ENCODE results near the gene THPO. TPM values are rescaled to one million over a fixed set of nuclear protein-coding genes. Genes with fewer than 3 reads are reported as not detected.

THPO gene
- polyA plus RNA-seq, 1 donor from 2014 or later = 0.59 TPM

DNA sequence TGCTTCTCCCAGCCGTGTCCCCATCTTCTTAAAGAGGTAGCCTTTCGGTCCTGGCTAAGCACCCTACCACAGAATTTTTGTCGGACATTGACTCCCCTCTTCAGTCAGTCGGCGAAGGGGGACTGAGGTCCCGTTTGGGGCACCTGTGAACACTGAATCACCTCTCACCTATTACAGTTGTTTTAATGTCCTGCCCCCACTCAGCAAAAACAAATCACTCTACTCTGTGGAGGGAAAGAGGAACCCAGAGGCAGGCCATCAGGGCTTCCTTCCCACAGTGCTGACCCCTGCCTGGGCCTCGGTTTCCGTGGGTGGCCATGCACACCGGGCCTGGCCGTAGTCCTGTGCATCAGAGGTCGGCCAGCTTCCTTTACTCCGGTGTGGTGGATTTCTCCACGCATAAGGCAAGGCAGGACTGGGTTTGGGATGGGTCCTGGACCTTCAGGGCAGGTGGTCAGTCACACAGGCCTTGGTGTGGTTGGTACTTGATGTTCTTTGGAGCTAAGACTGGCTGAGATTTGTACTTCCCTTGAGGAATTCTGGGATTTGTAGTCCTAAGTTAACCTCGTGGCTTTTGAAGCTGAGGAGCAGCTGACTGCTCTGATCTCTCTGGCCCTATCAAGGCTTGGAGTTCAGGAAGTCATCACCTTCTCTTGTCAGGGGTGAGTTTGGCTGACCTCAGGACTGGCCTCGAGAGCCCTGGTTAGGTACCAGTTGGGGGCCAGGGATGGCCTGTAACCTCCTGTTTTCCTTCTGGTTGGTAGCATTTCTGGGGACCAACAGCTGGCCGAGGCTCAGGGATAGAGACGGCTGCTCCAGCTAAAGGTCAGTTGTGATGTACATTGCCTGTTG is 41.2 kb downstream of the THPO start:
- peaks cover 37% of the 10 kb centered on the region for H3K79me2 ChIP-seq (replicated peaks; ENCODE audit: insufficient read depth, low read length)
- H3K9ac ChIP-seq (ENCODE audit: low read length) = peak overlapping the region; percentile 98
- no peaks in the 10 kb centered on the region for H3K9me3 ChIP-seq (ENCODE audit: low read length)
- peaks cover 10% of the 10 kb centered on the region for H3F3A ChIP-seq (ENCODE audit: insufficient read depth, low read length, poor library complexity, severe bottlenecking)
- H2AFZ ChIP-seq (ENCODE audit: low read depth, low read length) = no peak overlapping the region
- TF ChIP-seq EP300 (conservative IDR thresholded peaks at IDR 0.05; ENCODE audit: poor library complexity, severe bottlenecking) = no peak
- TF ChIP-seq POLR2AphosphoS5 (IDR thresholded peaks at IDR 0.05) = peak; percentile 35
- no peak for TF ChIP-seq EZH2 (IDR thresholded peaks at IDR 0.05; ENCODE audit: borderline replicate concordance, insufficient read depth, low read length, poor library complexity, severe bottlenecking)
- TF ChIP-seq MXI1 (conservative IDR thresholded peaks at IDR 0.05; ENCODE audit: poor library complexity, severe bottlenecking) = no peak
- no peak for TF ChIP-seq TAF1 (IDR thresholded peaks at IDR 0.05; ENCODE audit: low read depth)
- H4K20me1 ChIP-seq (ENCODE audit: insufficient read depth) = no peaks in the 10 kb centered on the region
- no peaks in the 10 kb centered on the region for H3K27me3 ChIP-seq (ENCODE audit: insufficient read depth, low read depth, low read length)
- H3K9me2 ChIP-seq (ENCODE audit: insufficient read depth, low read length) = no peaks in the 10 kb centered on the region
- peak overlapping the region; percentile 95 for H3K4me3 ChIP-seq (ENCODE audit: low read length)
- H3K4me2 ChIP-seq (ENCODE audit: low read length) = peak overlapping the region; percentile 94
- peak overlapping the region; percentile 99 for H3K27ac ChIP-seq (ENCODE audit: low read length)
- H3K36me3 ChIP-seq (ENCODE audit: insufficient read depth, low read length) = no peaks in the 10 kb centered on the region

DNA sequence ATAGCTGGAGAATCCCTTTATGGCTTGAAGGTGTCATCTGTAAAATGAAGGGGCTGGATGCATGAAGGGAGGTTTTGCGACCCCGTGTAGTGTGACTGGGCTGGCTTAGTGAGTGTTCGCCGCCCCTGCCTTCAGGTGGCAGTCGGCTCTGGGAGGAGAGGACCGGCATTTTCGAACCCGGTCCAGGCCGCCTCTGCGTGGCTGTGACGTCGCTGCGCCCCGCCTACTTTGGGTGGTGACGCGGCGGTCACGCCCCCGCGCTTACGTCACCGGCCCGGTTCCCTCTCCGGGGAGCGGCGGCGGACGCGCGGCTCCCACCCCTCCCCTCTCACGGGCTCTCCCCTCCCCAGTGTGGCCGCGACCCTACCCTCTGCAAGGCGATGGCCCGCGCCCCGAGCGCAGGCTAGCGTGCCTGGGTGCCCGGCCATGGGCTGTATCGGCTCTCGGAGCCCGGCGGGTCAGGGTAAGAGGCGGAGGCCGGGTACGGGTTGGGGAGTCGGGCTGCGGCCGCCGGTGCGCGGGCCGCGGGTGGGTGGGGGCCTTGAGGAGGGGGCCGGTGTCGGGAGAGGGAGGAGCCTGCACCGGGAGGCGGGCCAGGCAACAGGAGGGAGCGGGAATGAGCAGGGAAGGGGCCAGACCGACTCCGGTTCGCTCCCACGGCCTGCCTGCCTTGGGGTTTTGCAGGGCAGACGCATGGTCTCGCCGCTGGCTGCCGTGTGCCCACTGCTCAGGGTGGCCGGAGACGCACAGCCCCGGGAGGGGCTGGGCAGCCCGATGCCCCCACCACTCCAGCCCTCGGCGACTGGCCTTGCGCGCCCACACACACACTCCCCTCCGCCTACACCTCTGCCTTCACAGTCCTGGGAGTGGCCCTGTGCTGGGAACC is 42.1 kb downstream of the THPO start:
- Histone ChIP-seq H3K9me3 (ENCODE audit: low read length) (no peaks in the 10 kb centered on the region), H3K4me2 (ENCODE audit: low read length) (peak overlapping the region; percentile 94), H2AFZ (ENCODE audit: low read depth, low read length) (peak overlapping the region; percentile 60), H3K4me3 (ENCODE audit: low read length) (peak overlapping the region; percentile 95), H3K27ac (ENCODE audit: low read length) (peak overlapping the region; percentile 99), H3K9ac (ENCODE audit: low read length) (peak overlapping the region; percentile 98), H3K27me3 (ENCODE audit: insufficient read depth, low read depth, low read length) (no peaks in the 10 kb centered on the region), H3K36me3 (ENCODE audit: insufficient read depth, low read length) (no peaks in the 10 kb centered on the region), H3K79me2 (replicated peaks; ENCODE audit: insufficient read depth, low read length) (peaks cover 31% of the 10 kb centered on the region), H3F3A (ENCODE audit: insufficient read depth, low read length, poor library complexity, severe bottlenecking) (peaks cover 10% of the 10 kb centered on the region), H4K20me1 (ENCODE audit: insufficient read depth) (no peaks in the 10 kb centered on the region), H3K9me2 (ENCODE audit: insufficient read depth, low read length) (no peaks in the 10 kb centered on the region)
- no peak for TF ChIP-seq EZH2 (IDR thresholded peaks at IDR 0.05; ENCODE audit: borderline replicate concordance, insufficient read depth, low read length, poor library complexity, severe bottlenecking)
- TF ChIP-seq POLR2AphosphoS5 (IDR thresholded peaks at IDR 0.05) = peak; percentile 92
- TF ChIP-seq, protein P1, sequence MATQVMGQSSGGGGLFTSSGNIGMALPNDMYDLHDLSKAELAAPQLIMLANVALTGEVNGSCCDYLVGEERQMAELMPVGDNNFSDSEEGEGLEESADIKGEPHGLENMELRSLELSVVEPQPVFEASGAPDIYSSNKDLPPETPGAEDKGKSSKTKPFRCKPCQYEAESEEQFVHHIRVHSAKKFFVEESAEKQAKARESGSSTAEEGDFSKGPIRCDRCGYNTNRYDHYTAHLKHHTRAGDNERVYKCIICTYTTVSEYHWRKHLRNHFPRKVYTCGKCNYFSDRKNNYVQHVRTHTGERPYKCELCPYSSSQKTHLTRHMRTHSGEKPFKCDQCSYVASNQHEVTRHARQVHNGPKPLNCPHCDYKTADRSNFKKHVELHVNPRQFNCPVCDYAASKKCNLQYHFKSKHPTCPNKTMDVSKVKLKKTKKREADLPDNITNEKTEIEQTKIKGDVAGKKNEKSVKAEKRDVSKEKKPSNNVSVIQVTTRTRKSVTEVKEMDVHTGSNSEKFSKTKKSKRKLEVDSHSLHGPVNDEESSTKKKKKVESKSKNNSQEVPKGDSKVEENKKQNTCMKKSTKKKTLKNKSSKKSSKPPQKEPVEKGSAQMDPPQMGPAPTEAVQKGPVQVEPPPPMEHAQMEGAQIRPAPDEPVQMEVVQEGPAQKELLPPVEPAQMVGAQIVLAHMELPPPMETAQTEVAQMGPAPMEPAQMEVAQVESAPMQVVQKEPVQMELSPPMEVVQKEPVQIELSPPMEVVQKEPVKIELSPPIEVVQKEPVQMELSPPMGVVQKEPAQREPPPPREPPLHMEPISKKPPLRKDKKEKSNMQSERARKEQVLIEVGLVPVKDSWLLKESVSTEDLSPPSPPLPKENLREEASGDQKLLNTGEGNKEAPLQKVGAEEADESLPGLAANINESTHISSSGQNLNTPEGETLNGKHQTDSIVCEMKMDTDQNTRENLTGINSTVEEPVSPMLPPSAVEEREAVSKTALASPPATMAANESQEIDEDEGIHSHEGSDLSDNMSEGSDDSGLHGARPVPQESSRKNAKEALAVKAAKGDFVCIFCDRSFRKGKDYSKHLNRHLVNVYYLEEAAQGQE (IDR thresholded peaks at IDR 0.05; ENCODE audit: borderline replicate concordance) = peak; percentile 13
- TF ChIP-seq EP300 (conservative IDR thresholded peaks at IDR 0.05; ENCODE audit: poor library complexity, severe bottlenecking) = peak; percentile 50
- TF ChIP-seq RAD21 (conservative IDR thresholded peaks at IDR 0.05) = peak; percentile 34
- TF ChIP-seq, protein P2, sequence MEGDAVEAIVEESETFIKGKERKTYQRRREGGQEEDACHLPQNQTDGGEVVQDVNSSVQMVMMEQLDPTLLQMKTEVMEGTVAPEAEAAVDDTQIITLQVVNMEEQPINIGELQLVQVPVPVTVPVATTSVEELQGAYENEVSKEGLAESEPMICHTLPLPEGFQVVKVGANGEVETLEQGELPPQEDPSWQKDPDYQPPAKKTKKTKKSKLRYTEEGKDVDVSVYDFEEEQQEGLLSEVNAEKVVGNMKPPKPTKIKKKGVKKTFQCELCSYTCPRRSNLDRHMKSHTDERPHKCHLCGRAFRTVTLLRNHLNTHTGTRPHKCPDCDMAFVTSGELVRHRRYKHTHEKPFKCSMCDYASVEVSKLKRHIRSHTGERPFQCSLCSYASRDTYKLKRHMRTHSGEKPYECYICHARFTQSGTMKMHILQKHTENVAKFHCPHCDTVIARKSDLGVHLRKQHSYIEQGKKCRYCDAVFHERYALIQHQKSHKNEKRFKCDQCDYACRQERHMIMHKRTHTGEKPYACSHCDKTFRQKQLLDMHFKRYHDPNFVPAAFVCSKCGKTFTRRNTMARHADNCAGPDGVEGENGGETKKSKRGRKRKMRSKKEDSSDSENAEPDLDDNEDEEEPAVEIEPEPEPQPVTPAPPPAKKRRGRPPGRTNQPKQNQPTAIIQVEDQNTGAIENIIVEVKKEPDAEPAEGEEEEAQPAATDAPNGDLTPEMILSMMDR (IDR thresholded peaks at IDR 0.05; ENCODE audit: poor library complexity, severe bottlenecking) = peak; percentile 53
- TF ChIP-seq TAF1 (IDR thresholded peaks at IDR 0.05; ENCODE audit: low read depth) = peak; percentile 50
- TF ChIP-seq MXI1 (conservative IDR thresholded peaks at IDR 0.05; ENCODE audit: poor library complexity, severe bottlenecking) = peak; percentile 33
- peak; percentile 27 for TF ChIP-seq SMC3 (conservative IDR thresholded peaks at IDR 0.05; ENCODE audit: poor library complexity)
